Gastrocnemius medialis (tissue), 4 donors: ENCODE measurements around the gene HK1.

Experiments used
- POLR2A ChIP-seq, 2 donors: fragments of 450-650 bp; IDR thresholded peaks; one replicate each; pipeline ENCODE4 v1.6.1; 2017; ENCODE audit warnings: antibody characterized with exemption in 2 of 2, mild to moderate bottlenecking in 2 of 2, moderate library complexity in 2 of 2
- TF ChIP-seq, protein P1 (sequence below), 5 experiments: fragments of 450-650 bp in 3 of 5; fragments of 200-600 bp in 2 of 5; sonication (generic) in 2 of 5; IDR thresholded peaks in 4 of 5; conservative IDR thresholded peaks in 1 of 5; 1 replicate in 4 of 5; 2 replicates in 1 of 5; pipeline ENCODE4 v1.5.1; 2016 to 2019; ENCODE audit warnings: antibody characterized with exemption in 5 of 5, mild to moderate bottlenecking in 3 of 5, moderate library complexity in 3 of 5

DNA sequence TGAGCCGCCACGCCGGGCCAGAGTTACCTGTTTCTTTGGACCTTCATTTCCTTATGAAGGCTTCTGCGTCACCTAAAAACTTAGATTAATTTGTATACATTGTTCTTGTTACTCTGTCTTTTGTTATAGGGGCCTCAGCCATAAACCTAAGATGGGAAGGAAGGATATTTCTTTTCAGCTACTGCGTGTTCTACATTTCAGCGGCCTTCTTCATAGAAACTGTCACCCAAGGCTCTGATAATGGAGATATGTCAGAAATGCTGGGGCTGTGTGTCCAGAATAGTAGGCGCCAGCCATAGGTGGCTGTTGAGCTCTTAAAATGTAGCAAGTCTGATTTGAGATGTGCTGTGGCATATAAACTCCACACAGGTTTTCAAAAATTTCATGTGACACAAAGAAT lies 52.9 kb downstream of the HK1 start:
- TF ChIP-seq, protein P1, sequence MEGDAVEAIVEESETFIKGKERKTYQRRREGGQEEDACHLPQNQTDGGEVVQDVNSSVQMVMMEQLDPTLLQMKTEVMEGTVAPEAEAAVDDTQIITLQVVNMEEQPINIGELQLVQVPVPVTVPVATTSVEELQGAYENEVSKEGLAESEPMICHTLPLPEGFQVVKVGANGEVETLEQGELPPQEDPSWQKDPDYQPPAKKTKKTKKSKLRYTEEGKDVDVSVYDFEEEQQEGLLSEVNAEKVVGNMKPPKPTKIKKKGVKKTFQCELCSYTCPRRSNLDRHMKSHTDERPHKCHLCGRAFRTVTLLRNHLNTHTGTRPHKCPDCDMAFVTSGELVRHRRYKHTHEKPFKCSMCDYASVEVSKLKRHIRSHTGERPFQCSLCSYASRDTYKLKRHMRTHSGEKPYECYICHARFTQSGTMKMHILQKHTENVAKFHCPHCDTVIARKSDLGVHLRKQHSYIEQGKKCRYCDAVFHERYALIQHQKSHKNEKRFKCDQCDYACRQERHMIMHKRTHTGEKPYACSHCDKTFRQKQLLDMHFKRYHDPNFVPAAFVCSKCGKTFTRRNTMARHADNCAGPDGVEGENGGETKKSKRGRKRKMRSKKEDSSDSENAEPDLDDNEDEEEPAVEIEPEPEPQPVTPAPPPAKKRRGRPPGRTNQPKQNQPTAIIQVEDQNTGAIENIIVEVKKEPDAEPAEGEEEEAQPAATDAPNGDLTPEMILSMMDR (IDR thresholded peaks at IDR 0.05 in 4 of 5, conservative IDR thresholded peaks at IDR 0.05 in 1 of 5) = no peak
- no peak for TF ChIP-seq POLR2A (IDR thresholded peaks at IDR 0.05)
